ENCODE measurements around the gene PABPN1L.
"Not testable (repeated sequence)": the region's sequence is repeated elsewhere in the genome, so short reads cannot be mapped to it uniquely, and the experiment has no call there.

Gene PABPN1L

GRCh38 chr16:88900662-88901052 lies 34.2 kb upstream of the PABPN1L start:
- no peak for DNase-seq

- no peak for DNase-seq
These were observed 33.6 kb upstream of the PABPN1L start for GRCh38 chr16:88899901-88900661.

- no peak for DNase-seq
These were observed 31.4 kb upstream of the PABPN1L start for GRCh38 chr16:88897696-88898425.

GRCh38 chr16:88896238-88897070 lies 30.0 kb upstream of the PABPN1L start:
- DNase-seq = no peak

GRCh38 chr16:88895335-88895734 lies 28.9 kb upstream of the PABPN1L start:
- DNase-seq = no peak

GRCh38 chr16:88894681-88895300 lies 28.3 kb upstream of the PABPN1L start:
- no peak for DNase-seq

- not testable (repeated sequence) for DNase-seq
These were observed 27.8 kb upstream of the PABPN1L start for GRCh38 chr16:88894266-88894665.

- no peak for DNase-seq
These were observed 26.9 kb upstream of the PABPN1L start for GRCh38 chr16:88893127-88893968.

GRCh38 chr16:88892065-88892464 lies 25.6 kb upstream of the PABPN1L start:
- DNase-seq = no peak

- DNase-seq = no peak
These were observed 24.6 kb upstream of the PABPN1L start for GRCh38 chr16:88891083-88891482.

GRCh38 chr16:88889702-88890352 lies 23.4 kb upstream of the PABPN1L start:
- not testable (repeated sequence) for DNase-seq

GRCh38 chr16:88888461-88889387 lies 22.3 kb upstream of the PABPN1L start:
- no peak for DNase-seq

- DNase-seq = no peak
These were observed 21.6 kb upstream of the PABPN1L start for GRCh38 chr16:88888057-88888456.

GRCh38 chr16:88886845-88887521 lies 20.5 kb upstream of the PABPN1L start:
- no peak for DNase-seq

GRCh38 chr16:88886420-88886844 lies 20.0 kb upstream of the PABPN1L start:
- no peak for DNase-seq

- DNase-seq = no peak
These were observed 19.3 kb upstream of the PABPN1L start for GRCh38 chr16:88885693-88886280.

- DNase-seq = no peak
These were observed 18.3 kb upstream of the PABPN1L start for GRCh38 chr16:88884569-88885271.

GRCh38 chr16:88883946-88884345 lies 17.5 kb upstream of the PABPN1L start:
- DNase-seq = no peak
